Hair follicle dermal papilla cell (primary cell): ENCODE data around the gene NOP16. TPM values are rescaled to one million over a fixed set of nuclear protein-coding genes. Genes with fewer than 3 reads are reported as not detected.

ENCODE experiments used
- small RNA-seq: library from RNA; depleted of rRNA; stranded (forward); fragments of <200 nt; gene quantifications from one replicate; pipeline ENCODE3, GENCODE V24; 2012
- total RNA-seq: library from RNA; depleted of rRNA; stranded (reverse); fragments of >200 nt; gene quantifications from 2 replicates; pipeline ENCODE4 v1.2.3, GENCODE V29; 2012

The NOP16 gene
- total RNA-seq = 5.2 and 8.0 TPM in 2 replicates

DNA sequence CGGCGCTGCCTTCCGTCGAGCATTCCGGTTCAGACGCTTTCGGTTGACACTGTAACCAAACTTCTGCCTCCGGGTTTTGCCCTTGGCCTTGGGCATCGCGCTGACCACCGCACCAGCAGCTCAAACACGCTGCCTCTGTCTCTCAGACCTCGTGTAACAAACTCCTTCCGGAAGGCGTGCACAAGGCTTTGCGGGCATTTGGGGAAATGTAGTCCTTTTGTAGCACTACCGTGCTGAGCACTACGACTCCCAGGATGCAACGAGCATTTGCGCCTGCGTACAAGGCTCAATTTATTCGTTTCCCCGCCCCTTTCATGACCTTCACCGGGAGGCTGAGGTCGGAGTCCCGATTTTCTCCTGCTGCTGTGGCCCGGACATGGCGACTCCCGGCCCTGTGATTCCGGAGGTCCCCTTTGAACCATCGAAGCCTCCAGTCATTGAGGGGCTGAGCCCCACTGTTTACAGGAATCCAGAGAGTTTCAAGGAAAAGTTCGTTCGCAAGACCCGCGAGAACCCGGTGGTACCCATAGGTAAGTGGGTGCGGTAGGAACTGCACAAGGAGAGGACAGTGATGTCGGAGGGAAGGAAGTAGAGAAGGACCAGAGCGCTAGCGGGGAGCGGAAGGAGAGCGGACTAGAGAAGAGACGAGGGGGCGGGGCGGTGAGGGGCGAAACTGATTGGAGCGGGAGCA lies at the start of gene NOP16, which contains the start of gene HIGD2A:
TSS of gene NOP16 (minus strand) at position 155 of the 691 bp plus-strand sequence. CDS start at position 96, 59 bp downstream.
TSS of gene HIGD2A (plus strand) at position 308 of the 691 bp plus-strand sequence. CDS start at position 377, 69 bp downstream.

DNA sequence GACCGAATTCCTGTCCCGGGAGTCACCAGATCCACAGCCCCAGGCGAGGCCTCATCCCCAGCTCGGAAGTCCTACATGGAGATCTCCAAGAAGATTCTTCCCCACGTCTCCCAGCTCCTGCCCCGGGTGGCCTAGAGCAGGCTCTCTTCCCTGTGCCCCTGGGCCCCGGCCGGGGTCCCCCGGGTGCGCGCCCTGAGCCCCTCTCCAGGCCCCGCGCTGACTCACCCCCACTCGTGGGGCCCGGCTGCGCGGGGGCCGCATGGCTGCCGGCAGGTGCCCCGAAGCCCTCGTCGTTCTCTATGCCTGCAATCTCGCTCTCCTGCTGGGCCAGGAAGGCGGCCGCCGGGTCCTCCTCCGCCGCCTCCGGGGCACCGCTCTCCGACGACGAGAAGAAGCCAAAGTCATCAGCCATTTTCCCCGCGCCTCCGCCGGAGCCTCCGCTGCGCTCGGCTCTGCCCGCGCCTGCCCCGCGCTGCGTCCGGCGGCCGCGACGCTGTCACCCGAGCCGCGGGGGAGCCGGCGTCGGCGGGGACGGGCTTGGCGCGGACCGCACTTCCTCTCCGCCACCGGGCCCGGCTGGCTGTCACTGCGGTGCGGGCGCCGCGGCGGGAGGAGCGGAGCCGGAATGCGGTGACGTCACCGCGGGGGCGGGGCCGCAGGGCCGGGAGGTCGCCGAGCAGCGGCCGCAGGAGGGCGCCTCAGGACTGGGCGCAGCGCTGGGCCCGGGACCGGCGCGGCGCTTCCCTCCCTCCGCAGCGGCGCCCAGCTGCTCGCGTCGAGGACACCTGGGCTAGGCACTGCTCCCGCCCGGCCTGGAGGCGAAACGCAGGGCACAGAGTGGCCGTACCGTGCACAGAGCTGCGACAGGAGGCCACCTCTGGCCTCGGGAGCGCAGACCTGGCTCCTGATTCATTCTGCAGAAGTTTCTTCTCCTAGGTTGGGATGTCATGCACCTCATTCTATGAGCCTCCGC lies 27.8 kb upstream of the NOP16 start, which contains the start of gene CLTB:
TSS of gene CLTB (minus strand) at position 588 of the 973 bp plus-strand sequence. CDS start at position 412, 176 bp downstream.

GRCh38 chr5:176365351-176366231 lies 22.8 kb downstream of the NOP16 start, which contains the start of gene ARL10:
Gene ARL10, plus strand, starts transcription at chr5:176365487. Its CDS starts 77 bp downstream, at chr5:176365564.

DNA sequence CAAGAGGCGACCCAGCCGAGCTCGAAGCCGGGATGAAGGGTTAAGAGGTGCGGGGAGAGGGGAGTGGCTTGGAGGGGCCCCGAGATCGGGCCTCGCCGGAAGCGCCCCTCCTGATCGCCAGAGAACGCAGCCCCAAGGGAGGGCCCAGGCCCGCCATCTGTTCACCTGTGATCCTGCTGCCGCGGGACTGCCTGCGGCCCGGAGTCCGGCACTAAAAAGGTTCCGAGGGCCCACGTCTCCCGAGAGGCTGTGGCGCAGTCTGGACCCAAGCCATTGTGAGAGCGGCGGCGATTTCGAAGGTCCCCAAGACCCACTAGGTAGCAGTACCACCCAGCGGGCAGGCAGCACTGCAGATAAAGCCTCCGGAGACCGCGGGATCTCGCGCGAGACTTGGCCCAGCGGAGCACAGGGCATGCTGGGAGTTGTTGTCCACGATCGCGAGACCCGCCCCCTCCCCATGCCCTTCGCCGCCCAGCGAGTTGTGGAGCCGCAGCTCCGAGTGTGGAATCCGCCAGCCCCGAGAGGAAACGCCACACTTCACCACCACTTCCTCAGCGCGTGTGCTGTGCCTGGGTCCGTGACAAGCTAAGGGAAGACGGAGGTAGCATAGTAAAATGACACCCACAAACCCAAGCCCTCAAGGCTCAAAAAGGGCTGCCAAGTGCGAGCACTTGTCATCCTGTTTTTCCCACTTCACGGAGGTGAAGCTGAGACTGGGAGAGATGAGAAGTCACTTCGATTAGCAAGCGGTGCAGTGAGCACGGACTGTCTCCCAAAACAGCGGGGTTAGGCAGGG lies 26.8 kb downstream of the NOP16 start, which contains the start of gene KIAA1191:
TSS of gene KIAA1191 (minus strand) at position 328 of the 796 bp plus-strand sequence. CDS start 2,256 bp downstream, outside the sequence.

Small RNAs within 50 kb of the gene (small RNA-seq; reads per million reads assigned to genes)
- gene MIR1271 = not detected

Other genes with a start within 250 kb of the NOP16 start
- gene SIMC1, start 150.2 kb downstream of the NOP16 start, total RNA-seq = 8.0 and 8.9 TPM in 2 replicates
- gene KIAA1191, start 26.8 kb downstream of the NOP16 start, total RNA-seq = 132 and 133 TPM in 2 replicates
- gene ARL10, start 23.1 kb downstream of the NOP16 start, total RNA-seq = 14.9 and 18.5 TPM in 2 replicates
- 26.0 and 33.0 TPM in 2 replicates for gene HIGD2A, start 153 bp upstream of the NOP16 start, total RNA-seq
- gene CLTB, start 27.9 kb upstream of the NOP16 start, total RNA-seq = 57.9 and 77.2 TPM in 2 replicates
- gene FAF2, start 59.8 kb upstream of the NOP16 start, total RNA-seq = 44.6 and 51.4 TPM in 2 replicates
- gene RNF44, start 148.8 kb upstream of the NOP16 start, total RNA-seq = 2.8 and 5.1 TPM in 2 replicates
- gene CDHR2, start 160.7 kb upstream of the NOP16 start, total RNA-seq = not detected in 2 replicates
- gene GPRIN1, start 221.6 kb upstream of the NOP16 start, total RNA-seq = 3.4 and 3.9 TPM in 2 replicates
- not detected in 2 replicates for gene SNCB, start 241.9 kb upstream of the NOP16 start, total RNA-seq
- gene EIF4E1B, start 242.1 kb upstream of the NOP16 start, total RNA-seq = not detected in 2 replicates